ENCODE measurements around the gene ENGASE.
A peak's percentile ranks its signal among the peaks of the same experiment; 100 is the strongest.

Gene ENGASE, protein sequence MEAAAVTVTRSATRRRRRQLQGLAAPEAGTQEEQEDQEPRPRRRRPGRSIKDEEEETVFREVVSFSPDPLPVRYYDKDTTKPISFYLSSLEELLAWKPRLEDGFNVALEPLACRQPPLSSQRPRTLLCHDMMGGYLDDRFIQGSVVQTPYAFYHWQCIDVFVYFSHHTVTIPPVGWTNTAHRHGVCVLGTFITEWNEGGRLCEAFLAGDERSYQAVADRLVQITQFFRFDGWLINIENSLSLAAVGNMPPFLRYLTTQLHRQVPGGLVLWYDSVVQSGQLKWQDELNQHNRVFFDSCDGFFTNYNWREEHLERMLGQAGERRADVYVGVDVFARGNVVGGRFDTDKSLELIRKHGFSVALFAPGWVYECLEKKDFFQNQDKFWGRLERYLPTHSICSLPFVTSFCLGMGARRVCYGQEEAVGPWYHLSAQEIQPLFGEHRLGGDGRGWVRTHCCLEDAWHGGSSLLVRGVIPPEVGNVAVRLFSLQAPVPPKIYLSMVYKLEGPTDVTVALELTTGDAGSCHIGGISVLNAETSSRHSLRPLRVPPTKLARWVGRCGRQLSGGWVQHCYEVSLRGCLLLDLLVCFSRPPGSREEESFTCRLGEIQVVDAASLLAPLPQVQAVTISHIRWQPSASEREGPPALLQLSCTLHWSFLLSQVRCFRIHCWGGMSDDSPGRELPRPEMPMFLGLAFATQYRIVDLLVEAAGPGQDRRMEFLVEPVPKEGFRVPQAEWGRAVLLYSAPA

GRCh38 chr17:79074649-79075445 is at the start of gene ENGASE:
ENGASE (plus strand) TSS chr17:79074824; CDS start chr17:79074945, 121 bp downstream.
- ChIA-PET CTCF (interaction anchor here (0.7 to 1.4 kb wide), 4 partner anchors 10 to 319 kb away, joined by 3 to 7 read pairs (median 4); no protein-coding TSS in a partner anchor), POLR2A (interaction anchor here (0.7 to 1.6 kb wide), 10 partner anchors 10 to 318 kb away, joined by 3 to 7 read pairs (median 3); no protein-coding TSS in a partner anchor)
- TF ChIP-seq LEF1 (IDR thresholded peaks at IDR 0.05; ENCODE audit: borderline replicate concordance) (peak; percentile 69; the same call in 1 of the 2 replicates), PKNOX1 (IDR thresholded peaks at IDR 0.05) (peak; percentile 42), FOXA1 (IDR thresholded peaks at IDR 0.05) (no peak), BHLHE40 (IDR thresholded peaks at IDR 0.05; ENCODE audit: borderline replicate concordance) (no peak)
- peak; percentile 99 for DNase-seq (ENCODE audit: extremely low spot score)

DNA sequence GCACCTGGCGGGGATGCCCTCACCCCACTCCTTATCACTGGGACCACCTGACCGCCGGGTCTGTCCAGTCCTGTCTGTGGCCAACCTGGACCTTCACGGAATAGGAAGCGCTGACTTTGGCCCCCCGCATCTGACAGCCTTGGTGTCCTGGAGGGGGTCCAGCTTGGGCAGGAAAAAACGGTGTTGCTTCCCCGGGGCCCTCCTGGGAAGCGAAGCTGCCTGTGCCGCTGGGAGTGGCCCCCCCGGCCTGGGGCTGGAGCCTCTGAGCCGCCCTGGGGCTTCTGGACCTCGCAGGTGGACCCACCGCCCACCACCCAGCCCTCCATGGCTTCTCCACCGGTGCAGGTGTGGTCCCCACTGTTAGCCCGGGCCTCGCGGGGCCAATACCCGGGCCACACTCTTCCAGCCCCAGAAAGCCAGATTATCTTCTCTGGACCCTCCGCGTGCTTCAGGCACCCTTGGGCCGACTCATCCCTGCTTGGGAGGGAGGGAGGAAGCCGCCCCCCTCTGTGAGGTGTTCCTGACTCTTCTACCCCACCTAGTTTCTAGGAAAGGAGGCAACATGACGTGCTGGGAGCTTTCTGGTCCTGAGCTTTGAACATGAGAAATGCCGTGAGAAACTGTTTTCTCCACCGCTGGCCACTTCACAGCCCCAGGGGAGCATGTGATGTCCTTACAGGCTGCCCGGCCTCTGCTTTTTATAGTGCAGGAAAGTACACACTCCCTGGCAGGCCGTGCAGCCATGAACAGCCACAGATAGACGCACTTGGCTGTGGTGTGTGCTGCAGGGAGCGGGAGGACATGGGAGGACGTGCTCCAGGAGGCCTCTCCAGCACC is 49.5 kb upstream of the ENGASE start:
- DNase-seq (ENCODE audit: extremely low spot score): no peak
- TF ChIP-seq LEF1 (IDR thresholded peaks at IDR 0.05; ENCODE audit: borderline replicate concordance): no peak
- POLR2A ChIA-PET: interaction anchor here (1.3 to 2.5 kb wide), 2 partner anchors 15 to 49 kb away, joined by 3 to 7 read pairs; partner anchors contain the start of genes CANT1 and ENGASE
- CTCF ChIA-PET: interaction anchor here (0.7 to 3.6 kb wide), 2 partner anchors 16 to 45 kb away, joined by 3 to 17 read pairs; no protein-coding TSS in a partner anchor

- TF ChIP-seq BHLHE40 (IDR thresholded peaks at IDR 0.05; ENCODE audit: borderline replicate concordance) (no peak), SUZ12 (IDR thresholded peaks at IDR 0.05) (no peak), L3MBTL2 (conservative IDR thresholded peaks at IDR 0.05) (no peak), PKNOX1 (IDR thresholded peaks at IDR 0.05) (no peak), ELF4 (IDR thresholded peaks at IDR 0.05) (no peak), SP1 (IDR thresholded peaks at IDR 0.05) (no peak), FOXK2 (IDR thresholded peaks at IDR 0.05) (no peak), FOXA1 (IDR thresholded peaks at IDR 0.05) (no peak), TARDBP (IDR thresholded peaks at IDR 0.05) (no peak), LEF1 (IDR thresholded peaks at IDR 0.05; ENCODE audit: borderline replicate concordance) (no peak)
- ChIA-PET POLR2A (interaction anchor here (2.5 kb wide), 1 partner anchor 17 kb away, joined by 7 read pairs; the partner anchor contains the start of gene CANT1), CTCF (interaction anchor here (0.6 to 3.6 kb wide), 2 partner anchors 15 to 18 kb away, joined by 3 to 17 read pairs; no protein-coding TSS in a partner anchor)
- no peak for DNase-seq (ENCODE audit: extremely low spot score)
Observed at GRCh38 chr17:79026376-79027273, 48.0 kb upstream of the ENGASE start.

- DNase-seq (ENCODE audit: extremely low spot score): no peak
- CTCF ChIA-PET: interaction anchor here (3.6 kb wide), 1 partner anchor 14 kb away, joined by 17 read pairs; no protein-coding TSS in a partner anchor
- TF ChIP-seq PKNOX1 (IDR thresholded peaks at IDR 0.05) (no peak), CTBP1 (IDR thresholded peaks at IDR 0.05; ENCODE audit: borderline replicate concordance) (no peak), SP1 (IDR thresholded peaks at IDR 0.05) (no peak), FOXK2 (IDR thresholded peaks at IDR 0.05) (no peak), HDGF (IDR thresholded peaks at IDR 0.05; ENCODE audit: borderline replicate concordance) (no peak), ARNT (IDR thresholded peaks at IDR 0.05) (no peak), NFRKB (IDR thresholded peaks at IDR 0.05) (no peak), TARDBP (IDR thresholded peaks at IDR 0.05) (no peak)
- POLR2A ChIA-PET: interaction anchor here (2.5 kb wide), 1 partner anchor 18 kb away, joined by 7 read pairs; the partner anchor contains the start of gene CANT1
Observed at GRCh38 chr17:79027274-79027924, 47.2 kb upstream of the ENGASE start.
